IMR-90 (cell line): ENCODE measurements around the gene CARD18. TPM values are rescaled to one million over a fixed set of nuclear protein-coding genes. Genes with fewer than 3 reads are reported as not detected.

Source experiments
- ATAC-seq: fragments of 200-7000 bp; cut with Tn5 transposase; 2 replicates; pipeline ENCODE4 v1.9.1; 2020; ENCODE audit warnings: low read depth, mild to moderate bottlenecking, moderate library complexity
- BruUV-seq: library from RNA; stranded (reverse); fragments of 400-500 nt; replicated peaks from 2 replicates; lab custom pipeline; 2021; lab: Mats Ljungman, UMichigan
- CTCF ChIA-PET: fragments of 300-600 bp; formaldehyde crosslinking; extraction: SDS; loops from one replicate; lab custom pipeline; 2021; ENCODE audit warnings: antibody characterized with exemption; lab: Yijun Ruan, JAX
- POLR2A ChIA-PET: fragments of 300-600 bp; sonication (Branson Sonifier 250); formaldehyde crosslinking; loops from one replicate; lab custom pipeline; 2022; ENCODE audit warnings: antibody characterized with exemption; ENCODE audit not compliant: unreplicated experiment; lab: Charles Lee
- DNase-seq: peaks from one replicate; pipeline ENCODE4 v3.0.0; 2013
- H2AFZ ChIP-seq: replicated peaks from 2 replicates; pipeline ENCODE3; 2013; ENCODE audit warnings: low read length, mild to moderate bottlenecking; ENCODE audit not compliant: poor library complexity
- H2AK5ac ChIP-seq: 2 replicates; pipeline ENCODE4 v1.6.1; 2013; ENCODE audit warnings: low read depth, low read length, inconsistent platforms
- H2AK9ac ChIP-seq: replicated peaks from 2 replicates; pipeline ENCODE3; 2013; ENCODE audit warnings: mild to moderate bottlenecking, low read depth, low read length, moderate library complexity; ENCODE audit not compliant: poor library complexity
- H2BK120ac ChIP-seq: 2 replicates; pipeline ENCODE4 v1.6.1; 2013; ENCODE audit warnings: low read depth, low read length, inconsistent platforms
- H2BK15ac ChIP-seq: 3 replicates; pipeline ENCODE4 v1.6.1; 2013; ENCODE audit warnings: low read depth, low read length, inconsistent platforms
- H2BK20ac ChIP-seq: 2 replicates; pipeline ENCODE4 v1.6.1; 2013; ENCODE audit warnings: low read depth, mild to moderate bottlenecking, inconsistent platforms, low read length, moderate library complexity
- H2BK5ac ChIP-seq: 2 replicates; pipeline ENCODE4 v1.6.1; 2013; ENCODE audit warnings: mild to moderate bottlenecking, low read depth, low read length, inconsistent platforms; ENCODE audit not compliant: poor library complexity, severe bottlenecking
- H3K14ac ChIP-seq: replicated peaks from 2 replicates; pipeline ENCODE4 v1.6.1; 2013; ENCODE audit warnings: low read depth, low read length, inconsistent platforms
- H3K18ac ChIP-seq: 2 replicates; pipeline ENCODE4 v1.6.1; 2013; ENCODE audit warnings: low read depth, low read length, control low read depth
- H3K23ac ChIP-seq: 2 replicates; pipeline ENCODE4 v1.6.1; 2013; ENCODE audit warnings: low read depth, low read length, inconsistent platforms
- H3K27ac ChIP-seq: 2 replicates; pipeline ENCODE4 v1.5.1; 2013; ENCODE audit warnings: mild to moderate bottlenecking, control low read depth, low read length; ENCODE audit not compliant: insufficient read depth
- H3K27me3 ChIP-seq: 2 replicates; pipeline ENCODE4 v1.6.1; 2013; ENCODE audit warnings: low read length; ENCODE audit not compliant: control insufficient read depth, insufficient read depth
- H3K36me3 ChIP-seq: 2 replicates; pipeline ENCODE4 v1.6.1; 2013; ENCODE audit warnings: low read length, mixed read lengths; ENCODE audit not compliant: control insufficient read depth, insufficient read depth
- H3K4ac ChIP-seq: 2 replicates; pipeline ENCODE4 v1.6.1; 2013; ENCODE audit warnings: low read depth, low read length, inconsistent platforms
- H3K4me1 ChIP-seq: 2 replicates; pipeline ENCODE4 v1.6.1; 2013; ENCODE audit warnings: low read length, mixed read lengths; ENCODE audit not compliant: control insufficient read depth, insufficient read depth
- H3K4me2 ChIP-seq: 2 replicates; pipeline ENCODE4 v1.6.1; 2013; ENCODE audit warnings: low read depth, mild to moderate bottlenecking, control low read depth, low read length, moderate library complexity
- H3K4me3 ChIP-seq: 2 replicates; pipeline ENCODE4 v1.5.1; 2013; ENCODE audit warnings: low read depth, mild to moderate bottlenecking, control low read depth, low read length, moderate library complexity; ENCODE audit not compliant: insufficient read depth
- H3K56ac ChIP-seq: 2 replicates; pipeline ENCODE4 v1.6.1; 2013; ENCODE audit warnings: low read length, inconsistent platforms; ENCODE audit not compliant: insufficient read depth; ENCODE audit errors: extremely low read depth
- H3K79me1 ChIP-seq, 2 experiments: 2 replicates each; pipeline ENCODE4 v1.6.1; 2013; ENCODE audit warnings: low read length in 2 of 2, inconsistent platforms in 1 of 2, low read depth in 1 of 2
- H3K9ac ChIP-seq: 2 replicates; pipeline ENCODE4 v1.6.1; 2013; ENCODE audit warnings: low read depth, low read length, control low read depth
- H3K9me1 ChIP-seq: 2 replicates; pipeline ENCODE4 v1.6.1; 2013; ENCODE audit warnings: low read length, inconsistent platforms; ENCODE audit not compliant: insufficient read depth
- H3K9me3 ChIP-seq: 2 replicates; pipeline ENCODE4 v1.6.1; 2013; ENCODE audit warnings: low read length; ENCODE audit not compliant: control insufficient read depth, insufficient read depth
- H4K20me1 ChIP-seq: 2 replicates; pipeline ENCODE4 v1.6.1; 2013; ENCODE audit warnings: low read length, inconsistent platforms; ENCODE audit not compliant: insufficient read depth
- H4K5ac ChIP-seq: 2 replicates; pipeline ENCODE4 v1.6.1; 2013; ENCODE audit warnings: mild to moderate bottlenecking, low read depth, low read length, control low read depth
- H4K8ac ChIP-seq, 2 experiments: 2 replicates each; pipeline ENCODE4 v1.6.1; 2013; ENCODE audit warnings: low read depth in 2 of 2, low read length in 2 of 2, control low read depth in 1 of 2, inconsistent platforms in 1 of 2
- H4K91ac ChIP-seq: 2 replicates; pipeline ENCODE4 v1.6.1; 2013; ENCODE audit warnings: low read depth, low read length, inconsistent platforms; ENCODE audit not compliant: insufficient read depth
- CEBPB ChIP-seq: IDR thresholded peaks from 2 replicates; pipeline ENCODE4 v1.6.1; 2012; ENCODE audit warnings: low read depth, low read length, improper control_type of control experiment
- SMC3 ChIP-seq: fragments of 150-350 bp; IDR thresholded peaks from 2 replicates; pipeline ENCODE4 v1.6.1; 2016; ENCODE audit warnings: low read depth, mild to moderate bottlenecking, antibody characterized with exemption, low read length, moderate library complexity
- WGBS, 2 experiments: methylation state at CpG; one replicate each; pipeline versions ENCODE4 v1.1.5 to v1.1.7; 2013; ENCODE audit warnings: missing lambda C conversion rate in 2 of 2; ENCODE audit not compliant: insufficient read length in 1 of 2; ENCODE audit errors: extremely low coverage in 2 of 2; 5-methylcytosine and 5-hydroxymethylcytosine counted together
- dilution Hi-C: fragments of 300-500 bp; cut with HindIII; formaldehyde crosslinking; loops from one replicate; pipeline ENCODE4 v1.14.3; 2018; ENCODE audit warnings: low sequenced_read_pairs; ENCODE audit not compliant: unreplicated experiment
- in situ Hi-C: fragments of 300-500 bp; cut with MboI; formaldehyde crosslinking; loops from 3 replicates; pipeline ENCODE4 v1.14.3; 2019; ENCODE audit warnings: low sequenced_read_pairs, inconsistent platforms, mixed read lengths
- intact Hi-C: fragments of 100-400 bp; cut with micrococcal nuclease; formaldehyde crosslinking; loops from 2 replicates; pipeline ENCODE4 v1.10.0; 2022
- polyA plus RNA-seq, 3 experiments: library from polyadenylated mRNA; depleted of rRNA; stranded (reverse); fragments of >200 nt; gene quantifications; 2 replicates each; pipeline ENCODE4 v1.2.3, GENCODE V29; 2012; ENCODE audit warnings: low replicate concordance in 1 of 3
- total RNA-seq: library from RNA; depleted of rRNA; stranded (reverse); fragments of >200 nt; gene quantifications from 2 replicates; pipeline ENCODE4 v1.2.3, GENCODE V29; 2012

The CARD18 gene
- total and polyA plus RNA-seq, 2 of the 4 experiments (the other 2 are of a cell fraction): not detected

DNA sequence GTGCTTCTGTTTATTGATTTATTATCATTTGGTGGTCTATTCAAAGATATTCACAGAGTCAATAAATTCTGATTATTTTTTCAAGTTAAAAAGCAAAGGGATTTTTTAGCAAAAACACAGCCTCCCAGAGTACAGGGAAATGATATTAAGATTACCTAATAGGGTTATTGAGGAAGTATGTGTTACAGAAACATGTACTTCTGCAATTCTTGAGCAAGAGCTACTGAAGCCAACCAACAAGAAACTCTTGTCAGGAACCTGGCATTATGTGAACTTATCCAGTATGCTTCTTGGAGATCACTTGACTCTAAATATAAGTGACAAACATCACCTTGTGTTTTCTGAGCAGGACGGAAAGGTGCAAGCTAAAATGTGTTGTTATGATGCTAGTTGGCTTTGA, 42.0 kb upstream of the CARD18 start:
- in situ Hi-C loops (no loop called here), intact Hi-C loops (no loop called here), dilution Hi-C loops (no loop called here)
- WGBS, 2 experiments: no CpG with 5 or more reads among the region's 1 CpG
- DNase-seq (peak; percentile 43), ATAC-seq (0 out of 2 replicates have a peak, but pooled peaks have one; percentile 27)
- Histone ChIP-seq H2AK9ac (no peak overlapping the region), H3K27ac (no peak overlapping the region), H2BK15ac (peak overlapping the region; percentile 27; the same call in 1 of the 3 replicates), H3K4ac (peak overlapping the region; percentile 19; the same call in 1 of the 2 replicates), H2AK5ac (0 out of 2 replicates have a peak overlapping the region, but pooled peaks have one; percentile 5), H3K4me1 (peaks cover 5% of the 10 kb centered on the region), H3K14ac (peak overlapping the region; percentile 79), H4K8ac (peak overlapping the region in 1 of 2 experiments; percentile 41; a peak in 1 of 4 replicates), H3K27me3 (no peaks in the 10 kb centered on the region), H2AFZ (no peak overlapping the region), H3K9ac (no peak overlapping the region), H3K36me3 (no peaks in the 10 kb centered on the region), H3K18ac (peak overlapping the region; percentile 77; the same call in 1 of the 2 replicates), H2BK5ac (peak overlapping the region; percentile 60), H2BK120ac (peak overlapping the region; percentile 35; the same call in 1 of the 2 replicates), H3K9me1 (peaks cover 4% of the 10 kb centered on the region; the same call in 1 of the 2 replicates), H4K91ac (no peak overlapping the region), H4K20me1 (no peaks in the 10 kb centered on the region), H3K23ac (peak overlapping the region; percentile 48; the same call in 1 of the 2 replicates), H3K4me2 (no peak overlapping the region; the same call in 1 of the 2 replicates), H3K56ac (no peak overlapping the region), H3K4me3 (no peak overlapping the region), H3K79me1 (no peaks in the 10 kb centered on the region), H3K9me3 (no peaks in the 10 kb centered on the region), H4K5ac (no peak overlapping the region), H2BK20ac (peak overlapping the region; percentile 61)
- BruUV-seq: no TSS peak
- POLR2A ChIA-PET: no interaction called here
- CTCF ChIA-PET: no interaction called here
- TF ChIP-seq SMC3 (no peak), CEBPB (peak; percentile 68)
